Esophagus squamous epithelium (tissue), 5 donors: ENCODE data around the gene FAM20C. TPM values are rescaled to one million over a fixed set of nuclear protein-coding genes. Genes with fewer than 3 reads are reported as not detected.

ENCODE experiments used
- DNase-seq: peaks from one replicate; lab custom pipeline; 2025; lab: John Stamatoyannopoulos, UW
- H3K27ac ChIP-seq, 4 donors: fragments of 200-600 bp; sonication (generic); one replicate each; pipeline ENCODE4 v1.5.1; 2016 to 2019; ENCODE audit warnings: mild to moderate bottlenecking in 1 of 4
- H3K27me3 ChIP-seq, 4 donors: fragments of 200-600 bp; sonication (generic); 1 replicate in 3 of 4; 2 replicates in 1 of 4; pipeline versions ENCODE4 v1.5.1 to v1.6.0; 2017 to 2021; ENCODE audit warnings: antibody characterized with exemption in 1 of 4
- H3K36me3 ChIP-seq, 3 donors: fragments of 200-600 bp; sonication (generic); one replicate each; pipeline ENCODE4 v1.5.1; 2016 to 2019
- H3K4me1 ChIP-seq, 3 donors: fragments of 200-600 bp; sonication (generic); one replicate each; pipeline ENCODE4 v1.5.1; 2017 to 2019
- H3K4me3 ChIP-seq, 4 donors: fragments of 200-600 bp; sonication (generic); 1 replicate in 3 of 4; 2 replicates in 1 of 4; pipeline ENCODE4 v1.5.1; 2016 to 2019; ENCODE audit warnings: mild to moderate bottlenecking in 2 of 4, moderate library complexity in 1 of 4
- H3K9me3 ChIP-seq, 3 donors: fragments of 200-600 bp; sonication (generic); one replicate each; pipeline ENCODE4 v1.5.1; 2016 to 2019
- CTCF ChIP-seq, 6 experiments: fragments of 450-650 bp in 4 of 6; fragments of 200-600 bp in 2 of 6; sonication (generic) in 2 of 6; IDR thresholded peaks; one replicate each; pipeline ENCODE4 v1.5.1; 2016 to 2019; ENCODE audit warnings: antibody characterized with exemption in 6 of 6, mild to moderate bottlenecking in 4 of 6, moderate library complexity in 4 of 6
- POLR2A ChIP-seq, 4 donors: fragments of 450-650 bp; IDR thresholded peaks; one replicate each; pipeline ENCODE4 v1.6.1; 2017; ENCODE audit warnings: antibody characterized with exemption in 4 of 4, mild to moderate bottlenecking in 4 of 4, moderate library complexity in 3 of 4
- WGBS, 2 donors: methylation state at CpG; one replicate each; pipeline ENCODE4 v1.1.5; 2018; 5-methylcytosine and 5-hydroxymethylcytosine counted together
- intact Hi-C: fragments of 100-400 bp; cut with DNase I; formaldehyde crosslinking; loops from one replicate; pipeline ENCODE4 v1.15.0; 2022
- total RNA-seq, 4 donors: library from RNA; depleted of rRNA; stranded (reverse); fragments of >200 nt; gene quantifications; one replicate each; pipeline ENCODE4 v1.1.0, GENCODE V29; 2016
- donor health status: DM: yes; HTN: yes; CAD: no.

FAM20C gene
- total RNA-seq, 4 donors from 2014 or later, result 8.5 to 16.0 (median 13.7) TPM

- Histone ChIP-seq H3K4me1 (no peaks in the 10 kb centered on the region), H3K4me3 (no peak overlapping the region), H3K36me3 (peaks cover 8 to 93% (median 33%) of the 10 kb centered on the region in 3 donors), H3K27ac (no peak overlapping the region), H3K9me3 (no peaks in the 10 kb centered on the region), H3K27me3 (no peaks in the 10 kb centered on the region)
- WGBS, 2 donors, result 84 to 88% methylated on average over 8 to 10 of the region's 44 CpGs
- intact Hi-C loops, result no loop called here
- TF ChIP-seq CTCF (IDR thresholded peaks at IDR 0.05), result no peak
- TF ChIP-seq POLR2A (IDR thresholded peaks at IDR 0.05), result no peak
- no peak for DNase-seq
Observed at GRCh38 chr7:255721-256361, 63.5 kb downstream of the FAM20C start.

- no peak overlapping the region for H3K27ac ChIP-seq
- WGBS, 2 donors, result 90 to 99% methylated on average over 4 to 18 of the region's 38 CpGs
- no peak for TF ChIP-seq CTCF (IDR thresholded peaks at IDR 0.05)
- no peak for TF ChIP-seq POLR2A (IDR thresholded peaks at IDR 0.05)
- H3K4me1 ChIP-seq, result no peaks in the 10 kb centered on the region
- H3K9me3 ChIP-seq, result peaks cover 0 to 6% (median 0%) of the 10 kb centered on the region in 3 donors
- no peaks in the 10 kb centered on the region for H3K27me3 ChIP-seq
- H3K36me3 ChIP-seq, result peaks cover 13 to 93% (median 32%) of the 10 kb centered on the region in 3 donors
- no peak overlapping the region for H3K4me3 ChIP-seq
- DNase-seq, result no peak
- intact Hi-C loops, result no loop called here
Observed at GRCh38 chr7:256461-256940, 64.1 kb downstream of the FAM20C start.

- Histone ChIP-seq H3K27ac (no peak overlapping the region), H3K9me3 (peaks cover 0 to 12% (median 4%) of the 10 kb centered on the region in 3 donors), H3K36me3 (peaks cover 13 to 93% (median 32%) of the 10 kb centered on the region in 3 donors), H3K4me3 (no peak overlapping the region), H3K27me3 (no peaks in the 10 kb centered on the region), H3K4me1 (no peaks in the 10 kb centered on the region)
- intact Hi-C loops, result no loop called here
- WGBS, 2 donors, result 83 to 93% methylated on average over 8 to 11 of the region's 29 CpGs
- DNase-seq, result no peak
- TF ChIP-seq CTCF (IDR thresholded peaks at IDR 0.05), result no peak
- TF ChIP-seq POLR2A (IDR thresholded peaks at IDR 0.05), result no peak
Observed at GRCh38 chr7:256981-257646, 64.7 kb downstream of the FAM20C start.

- no peak for TF ChIP-seq POLR2A (IDR thresholded peaks at IDR 0.05)
- no peak for TF ChIP-seq CTCF (IDR thresholded peaks at IDR 0.05)
- Histone ChIP-seq H3K27me3 (no peaks in the 10 kb centered on the region), H3K9me3 (peaks cover 0 to 17% (median 10%) of the 10 kb centered on the region in 3 donors), H3K4me1 (no peaks in the 10 kb centered on the region), H3K27ac (no peak overlapping the region), H3K36me3 (peaks cover 13 to 88% (median 32%) of the 10 kb centered on the region in 3 donors), H3K4me3 (no peak overlapping the region)
- DNase-seq, result no peak
- intact Hi-C loops, result no loop called here
- WGBS, 2 donors, result 68% methylated on average over 5 of the region's 5 CpGs; no CpG with 5 or more reads in 1 of the 2 donors
Observed at GRCh38 chr7:257647-257992, 65.2 kb downstream of the FAM20C start.
